Duodenal mucosa (tissue), 2 donors: ENCODE results near the gene PFN4.
"Not testable (repeated sequence)": the region's sequence is repeated elsewhere in the genome, so short reads cannot be mapped to it uniquely, and the experiment has no call there.

Source experiments
- H3K27ac ChIP-seq: one replicate; pipeline ENCODE4 v1.7.0; 2013; ENCODE audit warnings: low read depth, low read length
- H3K27me3 ChIP-seq, 2 donors: one replicate each; pipeline ENCODE4 v1.7.0; 2013; ENCODE audit warnings: low read length in 2 of 2, control low read depth in 1 of 2; ENCODE audit not compliant: insufficient read depth in 2 of 2, control insufficient read depth in 1 of 2
- H3K36me3 ChIP-seq, 2 donors: one replicate each; pipeline ENCODE4 v1.7.0; 2013; ENCODE audit warnings: low read length in 2 of 2, control low read depth in 1 of 2; ENCODE audit not compliant: insufficient read depth in 2 of 2, control insufficient read depth in 1 of 2
- H3K4me1 ChIP-seq, 2 donors: one replicate each; pipeline ENCODE4 v1.7.0; 2013; ENCODE audit warnings: low read length in 2 of 2, control low read depth in 1 of 2; ENCODE audit not compliant: insufficient read depth in 2 of 2, control insufficient read depth in 1 of 2
- H3K4me3 ChIP-seq, 2 donors: one replicate each; pipeline ENCODE4 v1.7.0; 2013; ENCODE audit warnings: low read length in 2 of 2, low read depth in 1 of 2
- H3K9ac ChIP-seq, 2 donors: one replicate each; pipeline ENCODE4 v1.7.0; 2013; ENCODE audit warnings: low read length in 2 of 2, low read depth in 1 of 2
- H3K9me3 ChIP-seq, 2 donors: one replicate each; pipeline ENCODE4 v1.7.0; 2013; ENCODE audit warnings: low read length in 2 of 2, control low read depth in 1 of 2; ENCODE audit not compliant: control insufficient read depth in 1 of 2

Gene PFN4

DNA sequence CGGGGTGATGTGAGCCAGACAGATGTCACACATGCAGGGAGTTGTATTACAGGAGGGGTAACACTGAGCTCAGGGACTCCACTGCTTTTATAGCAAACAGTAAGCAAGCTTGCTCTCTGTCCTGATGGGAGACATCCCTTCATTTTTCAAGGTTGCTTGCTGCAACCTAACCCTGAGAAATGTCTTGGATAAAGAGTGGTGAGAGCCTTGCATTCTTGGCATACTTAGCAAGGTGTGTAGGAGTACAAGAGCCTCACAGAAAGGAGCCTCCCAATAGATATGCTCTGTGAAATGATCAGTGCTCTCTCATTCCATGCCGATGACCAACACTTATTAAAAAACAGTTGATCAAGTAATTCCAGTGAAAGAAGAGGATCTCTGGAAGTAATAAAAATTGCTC, 8.1 kb downstream of the PFN4 start:
- Histone ChIP-seq H3K4me3 (no peak overlapping the region), H3K27me3 (no peaks in the 10 kb centered on the region), H3K4me1 (no peaks in the 10 kb centered on the region), H3K36me3 (no peaks in the 10 kb centered on the region), H3K27ac (no peak overlapping the region), H3K9me3 (no peaks in the 10 kb centered on the region), H3K9ac (no peak overlapping the region)

GRCh38 chr2:24111407-24111901, 11.7 kb downstream of the PFN4 start:
- Histone ChIP-seq H3K4me1 (no peaks in the 10 kb centered on the region), H3K9me3 (no peaks in the 10 kb centered on the region), H3K36me3 (no peaks in the 10 kb centered on the region), H3K27me3 (no peaks in the 10 kb centered on the region), H3K4me3 (no peak overlapping the region), H3K27ac (no peak overlapping the region), H3K9ac (no peak overlapping the region)

GRCh38 chr2:24110660-24111303, 12.4 kb downstream of the PFN4 start:
- H3K4me1 ChIP-seq, result no peaks in the 10 kb centered on the region
- no peaks in the 10 kb centered on the region for H3K36me3 ChIP-seq
- H3K4me3 ChIP-seq, result no peak overlapping the region
- no peak overlapping the region for H3K27ac ChIP-seq
- no peaks in the 10 kb centered on the region for H3K9me3 ChIP-seq
- no peaks in the 10 kb centered on the region for H3K27me3 ChIP-seq
- H3K9ac ChIP-seq, result no peak overlapping the region

- not testable (repeated sequence) for H3K27me3 ChIP-seq, H3K36me3 ChIP-seq, H3K9me3 ChIP-seq, H3K4me1 ChIP-seq, H3K27ac ChIP-seq, H3K4me3 ChIP-seq, H3K9ac ChIP-seq
Observed at GRCh38 chr2:24109431-24109830, 13.7 kb downstream of the PFN4 start.

DNA sequence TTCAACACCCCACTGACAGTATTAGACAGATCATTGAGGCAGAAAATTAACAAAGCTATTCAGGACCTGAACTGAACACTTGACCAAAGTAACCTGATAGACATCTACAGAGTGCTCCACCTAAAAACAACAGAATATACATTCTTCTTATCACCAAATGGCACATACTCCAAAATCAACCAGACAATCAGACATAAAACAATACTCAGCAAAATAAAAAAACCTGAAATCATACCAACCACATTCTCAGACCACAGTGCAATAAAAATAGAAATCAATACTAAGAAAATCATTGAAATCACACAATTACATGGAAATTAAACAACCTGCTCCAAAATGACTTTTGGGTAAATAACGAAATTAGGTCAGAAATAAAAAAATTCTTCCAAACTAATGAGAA, 15.8 kb downstream of the PFN4 start:
- Histone ChIP-seq H3K36me3 (no peaks in the 10 kb centered on the region), H3K9me3 (no peaks in the 10 kb centered on the region), H3K4me3 (no peak overlapping the region), H3K27ac (no peak overlapping the region), H3K27me3 (no peaks in the 10 kb centered on the region), H3K9ac (no peak overlapping the region), H3K4me1 (no peaks in the 10 kb centered on the region)

DNA sequence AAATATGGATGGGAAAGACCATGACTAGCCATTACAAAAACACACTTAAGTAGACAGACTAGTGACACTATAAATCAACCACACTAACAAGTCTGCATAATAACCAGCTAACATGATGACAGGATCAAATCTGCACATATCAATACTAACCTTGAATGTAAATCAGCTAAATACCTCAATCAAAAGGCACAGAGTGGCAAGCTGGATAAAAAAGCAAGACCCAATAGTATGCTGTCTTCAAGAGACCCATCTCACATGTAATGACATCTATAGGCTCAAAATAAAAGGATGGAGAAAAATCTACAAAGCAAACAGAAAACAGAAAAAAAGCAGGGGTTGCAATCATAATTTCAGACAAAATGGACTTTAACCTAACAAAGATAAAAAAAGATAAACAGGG, 16.3 kb downstream of the PFN4 start:
- H3K36me3 ChIP-seq, result no peaks in the 10 kb centered on the region
- H3K4me1 ChIP-seq, result no peaks in the 10 kb centered on the region
- H3K4me3 ChIP-seq, result no peak overlapping the region
- H3K27me3 ChIP-seq, result no peaks in the 10 kb centered on the region
- H3K9ac ChIP-seq, result no peak overlapping the region
- no peaks in the 10 kb centered on the region for H3K9me3 ChIP-seq
- no peak overlapping the region for H3K27ac ChIP-seq

- Histone ChIP-seq H3K9me3 (no peaks in the 10 kb centered on the region), H3K27ac (no peak overlapping the region), H3K9ac (no peak overlapping the region), H3K4me1 (no peaks in the 10 kb centered on the region), H3K4me3 (no peak overlapping the region), H3K36me3 (no peaks in the 10 kb centered on the region), H3K27me3 (no peaks in the 10 kb centered on the region)
Observed at GRCh38 chr2:24105816-24106215, 17.3 kb downstream of the PFN4 start.

GRCh38 chr2:24104906-24105305, 18.2 kb downstream of the PFN4 start:
- Histone ChIP-seq H3K27ac (no peak overlapping the region), H3K36me3 (no peaks in the 10 kb centered on the region), H3K9me3 (no peaks in the 10 kb centered on the region), H3K4me1 (no peaks in the 10 kb centered on the region), H3K27me3 (no peaks in the 10 kb centered on the region), H3K9ac (no peak overlapping the region), H3K4me3 (no peak overlapping the region)

GRCh38 chr2:24104110-24104650, 19.0 kb downstream of the PFN4 start:
- no peak overlapping the region for H3K27ac ChIP-seq

DNA sequence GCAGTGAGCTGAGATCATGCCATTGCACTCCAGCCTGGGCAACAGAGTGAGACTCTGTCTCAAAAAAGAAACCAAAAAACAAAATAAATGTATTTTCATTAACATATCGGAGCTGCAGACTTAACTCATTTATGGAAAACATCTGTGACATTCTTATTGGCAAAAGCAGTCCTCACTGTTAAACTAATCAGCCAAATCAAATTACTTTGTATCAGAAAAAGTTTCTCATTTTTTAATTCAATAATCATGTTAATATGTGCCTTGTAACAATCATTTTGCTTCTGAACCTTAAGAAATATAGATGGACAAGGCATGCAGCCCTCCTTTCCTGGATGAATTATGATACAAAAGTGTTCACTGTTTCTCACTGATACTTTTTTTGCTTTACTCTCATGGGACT, 20.5 kb downstream of the PFN4 start:
- Histone ChIP-seq H3K9me3 (no peaks in the 10 kb centered on the region), H3K36me3 (no peaks in the 10 kb centered on the region), H3K4me1 (no peaks in the 10 kb centered on the region), H3K4me3 (no peak overlapping the region), H3K27me3 (no peaks in the 10 kb centered on the region), H3K27ac (no peak overlapping the region), H3K9ac (no peak overlapping the region)

More at GRCh38 chr2:24104110-24104650, 19.0 kb downstream of the PFN4 start:
- H3K9me3 ChIP-seq, result no peaks in the 10 kb centered on the region
- H3K27me3 ChIP-seq, result no peaks in the 10 kb centered on the region
- H3K4me3 ChIP-seq, result no peak overlapping the region
- H3K36me3 ChIP-seq, result no peaks in the 10 kb centered on the region
- no peak overlapping the region for H3K9ac ChIP-seq
- H3K4me1 ChIP-seq, result no peaks in the 10 kb centered on the region
